HG02981 (cell line): ENCODE results near the gene MORC2.

Experiments
- ATAC-seq: cut with Tn5 transposase; IDR thresholded peaks from one replicate; pipeline ENCODE4 v1.9.1; 2021; ENCODE audit warnings: mild to moderate bottlenecking, moderate library complexity; ENCODE audit not compliant: unreplicated experiment

MORC2 gene

GRCh38 chr22:30875481-30876215 lies 92.9 kb downstream of the MORC2 start:
- no peak for ATAC-seq
